ENCODE measurements around the gene PTCSC3.
"Not testable (repeated sequence)": the region's sequence is repeated elsewhere in the genome, so short reads cannot be mapped to it uniquely, and the experiment has no call there.

PTCSC3 gene

DNA sequence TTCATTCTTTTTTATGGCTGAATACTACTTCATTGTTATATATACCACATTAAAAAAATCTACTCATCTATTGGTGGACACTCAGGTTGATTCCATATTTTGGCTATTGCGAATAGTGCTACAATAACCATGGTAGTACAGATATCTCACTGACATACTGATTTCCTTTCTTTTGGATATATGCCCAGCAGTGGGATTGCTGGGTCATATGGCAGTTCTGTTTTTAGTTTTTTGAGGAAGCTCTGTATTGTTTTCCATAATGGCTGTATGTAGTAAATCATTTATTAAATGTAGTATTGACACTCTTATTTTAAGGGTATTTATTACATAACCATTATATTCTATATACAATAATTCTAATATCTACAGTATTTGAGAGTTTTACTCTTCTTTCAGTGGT is 43.7 kb downstream of the PTCSC3 start:
- no peaks in the 10 kb centered on the region for H3K4me1 ChIP-seq (ENCODE audit: control insufficient read depth in 2 of 2, insufficient read depth in 2 of 2, low read length in 2 of 2)
- no peaks in the 10 kb centered on the region for H3K9me3 ChIP-seq (ENCODE audit: control insufficient read depth in 2 of 2, low read length in 2 of 2)
- H3K27ac ChIP-seq (ENCODE audit: low read depth in 2 of 2, low read length in 2 of 2) = no peak overlapping the region
- H3K27me3 ChIP-seq (ENCODE audit: control insufficient read depth in 2 of 2, insufficient read depth in 2 of 2, low read length in 2 of 2) = no peaks in the 10 kb centered on the region
- no peak overlapping the region for H3K9ac ChIP-seq (ENCODE audit: low read depth in 1 of 2, low read length in 2 of 2)
- H3K36me3 ChIP-seq (ENCODE audit: control insufficient read depth in 2 of 2, insufficient read depth in 2 of 2, low read length in 2 of 2) = no peaks in the 10 kb centered on the region
- no peak overlapping the region for H3K4me3 ChIP-seq (ENCODE audit: low read length in 2 of 2)

DNA sequence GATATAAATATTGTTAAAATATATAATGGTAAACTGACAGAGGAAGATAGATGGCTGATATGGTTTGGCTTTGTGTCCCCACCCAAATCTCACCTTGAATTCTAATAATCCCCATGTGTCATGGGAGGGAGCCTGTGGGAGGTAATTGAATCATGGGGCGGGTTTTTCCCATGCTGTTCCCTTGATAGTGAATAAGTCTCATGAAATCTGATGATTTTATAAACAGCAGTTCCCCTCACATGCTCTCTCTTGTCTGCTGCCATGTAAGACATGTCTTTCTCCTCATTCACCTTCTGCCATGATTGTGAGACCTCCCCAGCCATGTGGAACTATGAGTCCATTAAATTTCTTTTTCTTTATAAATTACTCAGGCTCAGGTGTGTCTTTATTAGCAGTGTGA is 46.3 kb downstream of the PTCSC3 start:
- H3K27ac ChIP-seq (ENCODE audit: low read depth in 2 of 2, low read length in 2 of 2) = no peak overlapping the region
- no peaks in the 10 kb centered on the region for H3K36me3 ChIP-seq (ENCODE audit: control insufficient read depth in 2 of 2, insufficient read depth in 2 of 2, low read length in 2 of 2)
- H3K9ac ChIP-seq (ENCODE audit: low read depth in 1 of 2, low read length in 2 of 2) = no peak overlapping the region
- no peaks in the 10 kb centered on the region for H3K4me1 ChIP-seq (ENCODE audit: control insufficient read depth in 2 of 2, insufficient read depth in 2 of 2, low read length in 2 of 2)
- H3K27me3 ChIP-seq (ENCODE audit: control insufficient read depth in 2 of 2, insufficient read depth in 2 of 2, low read length in 2 of 2) = no peaks in the 10 kb centered on the region
- H3K4me3 ChIP-seq (ENCODE audit: low read length in 2 of 2) = no peak overlapping the region
- no peaks in the 10 kb centered on the region for H3K9me3 ChIP-seq (ENCODE audit: control insufficient read depth in 2 of 2, low read length in 2 of 2)

DNA sequence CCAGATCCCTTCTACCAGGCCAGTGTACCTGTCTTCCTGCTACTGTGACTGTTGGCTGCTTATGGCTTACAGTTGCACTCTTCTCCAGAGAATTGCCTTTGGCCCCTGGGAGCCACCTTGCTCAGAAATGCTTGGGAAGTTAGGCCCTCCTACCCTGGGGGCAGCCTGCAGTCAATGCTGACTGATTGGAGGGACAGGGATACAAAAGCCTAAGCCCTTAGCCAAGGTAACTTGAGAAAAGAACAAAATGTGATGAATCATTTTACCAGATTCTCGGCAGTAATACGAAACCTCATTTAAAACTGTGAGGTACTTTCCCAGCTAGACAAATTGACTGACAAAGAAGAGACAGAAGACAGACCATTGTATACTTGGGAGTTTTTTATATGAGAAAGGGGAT is 47.3 kb downstream of the PTCSC3 start:
- no peaks in the 10 kb centered on the region for H3K36me3 ChIP-seq (ENCODE audit: control insufficient read depth in 2 of 2, insufficient read depth in 2 of 2, low read length in 2 of 2)
- no peak overlapping the region for H3K9ac ChIP-seq (ENCODE audit: low read depth in 1 of 2, low read length in 2 of 2)

GRCh38 chr14:36113341-36113740 is 63.2 kb downstream of the PTCSC3 start:
- H3K27me3 ChIP-seq (ENCODE audit: control insufficient read depth in 2 of 2, insufficient read depth in 2 of 2, low read length in 2 of 2) = no peaks in the 10 kb centered on the region

More for the DNA sequence above, 47.3 kb downstream of the PTCSC3 start:
- Histone ChIP-seq H3K4me3 (ENCODE audit: low read length in 2 of 2) (no peak overlapping the region), H3K27me3 (ENCODE audit: control insufficient read depth in 2 of 2, insufficient read depth in 2 of 2, low read length in 2 of 2) (no peaks in the 10 kb centered on the region), H3K27ac (ENCODE audit: low read depth in 2 of 2, low read length in 2 of 2) (no peak overlapping the region), H3K4me1 (ENCODE audit: control insufficient read depth in 2 of 2, insufficient read depth in 2 of 2, low read length in 2 of 2) (no peaks in the 10 kb centered on the region), H3K9me3 (ENCODE audit: control insufficient read depth in 2 of 2, low read length in 2 of 2) (no peaks in the 10 kb centered on the region)

GRCh38 chr14:36111822-36112583 is 64.5 kb downstream of the PTCSC3 start:
- Histone ChIP-seq H3K4me1 (ENCODE audit: control insufficient read depth in 2 of 2, insufficient read depth in 2 of 2, low read length in 2 of 2) (no peaks in the 10 kb centered on the region), H3K27ac (ENCODE audit: low read depth in 2 of 2, low read length in 2 of 2) (no peak overlapping the region), H3K9me3 (ENCODE audit: control insufficient read depth in 2 of 2, low read length in 2 of 2) (no peaks in the 10 kb centered on the region), H3K27me3 (ENCODE audit: control insufficient read depth in 2 of 2, insufficient read depth in 2 of 2, low read length in 2 of 2) (no peaks in the 10 kb centered on the region), H3K9ac (ENCODE audit: low read depth in 1 of 2, low read length in 2 of 2) (no peak overlapping the region), H3K36me3 (ENCODE audit: control insufficient read depth in 2 of 2, insufficient read depth in 2 of 2, low read length in 2 of 2) (no peaks in the 10 kb centered on the region), H3K4me3 (ENCODE audit: low read length in 2 of 2) (no peak overlapping the region)

More at GRCh38 chr14:36113341-36113740, 63.2 kb downstream of the PTCSC3 start:
- H3K9me3 ChIP-seq (ENCODE audit: control insufficient read depth in 2 of 2, low read length in 2 of 2) = no peaks in the 10 kb centered on the region
- H3K9ac ChIP-seq (ENCODE audit: low read depth in 1 of 2, low read length in 2 of 2) = no peak overlapping the region
- no peaks in the 10 kb centered on the region for H3K4me1 ChIP-seq (ENCODE audit: control insufficient read depth in 2 of 2, insufficient read depth in 2 of 2, low read length in 2 of 2)
- no peaks in the 10 kb centered on the region for H3K36me3 ChIP-seq (ENCODE audit: control insufficient read depth in 2 of 2, insufficient read depth in 2 of 2, low read length in 2 of 2)
- no peak overlapping the region for H3K27ac ChIP-seq (ENCODE audit: low read depth in 2 of 2, low read length in 2 of 2)
- no peak overlapping the region for H3K4me3 ChIP-seq (ENCODE audit: low read length in 2 of 2)

DNA sequence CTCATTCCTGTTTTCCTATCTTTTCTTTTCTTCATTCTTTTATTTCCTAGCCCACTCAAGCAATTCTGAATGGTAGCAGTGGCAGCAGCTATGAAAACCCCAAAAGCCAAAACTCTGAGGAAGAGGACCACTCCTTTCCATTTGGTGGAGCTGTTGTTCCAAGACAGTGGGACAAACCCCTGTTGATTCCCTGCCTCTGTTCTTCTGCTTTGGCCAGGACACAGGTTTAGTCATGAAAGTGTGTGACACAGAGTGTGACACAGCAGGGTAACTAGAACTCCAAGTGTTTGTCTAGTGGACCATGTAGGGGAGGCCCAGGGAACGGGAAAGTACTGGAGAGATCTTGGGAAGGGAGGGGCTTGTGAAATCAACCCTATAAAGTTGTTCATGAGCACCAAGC is 71.1 kb downstream of the PTCSC3 start:
- H3K27ac ChIP-seq (ENCODE audit: low read depth in 2 of 2, low read length in 2 of 2) = no peak overlapping the region
- no peaks in the 10 kb centered on the region for H3K9me3 ChIP-seq (ENCODE audit: control insufficient read depth in 2 of 2, low read length in 2 of 2)
- H3K27me3 ChIP-seq (ENCODE audit: control insufficient read depth in 2 of 2, insufficient read depth in 2 of 2, low read length in 2 of 2) = no peaks in the 10 kb centered on the region
- no peak overlapping the region for H3K4me3 ChIP-seq (ENCODE audit: low read length in 2 of 2)
- H3K36me3 ChIP-seq (ENCODE audit: control insufficient read depth in 2 of 2, insufficient read depth in 2 of 2, low read length in 2 of 2) = no peaks in the 10 kb centered on the region
- H3K9ac ChIP-seq (ENCODE audit: low read depth in 1 of 2, low read length in 2 of 2) = no peak overlapping the region
- no peaks in the 10 kb centered on the region for H3K4me1 ChIP-seq (ENCODE audit: control insufficient read depth in 2 of 2, insufficient read depth in 2 of 2, low read length in 2 of 2)

DNA sequence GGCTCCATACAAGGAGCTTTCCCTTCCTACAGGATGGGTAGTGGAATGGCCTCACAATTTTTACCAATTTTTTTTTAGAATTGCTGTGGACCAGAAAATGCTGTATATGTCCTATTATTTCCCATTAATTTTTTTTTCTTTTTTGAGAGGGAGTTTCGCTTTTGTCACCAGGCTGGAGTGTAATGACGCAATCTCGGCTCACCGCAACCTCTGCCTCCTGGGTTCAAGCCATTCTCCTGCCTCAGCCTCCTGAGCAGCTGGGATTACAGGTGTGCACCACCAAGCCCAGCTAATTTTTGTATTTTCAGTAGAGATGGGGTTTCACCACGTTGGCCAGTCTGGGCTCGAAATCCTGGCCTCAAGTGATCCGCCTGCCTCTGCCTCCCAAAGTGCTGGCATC is 72.3 kb downstream of the PTCSC3 start:
- not testable (repeated sequence) for H3K27ac ChIP-seq (ENCODE audit: low read depth in 2 of 2, low read length in 2 of 2); H3K4me3 ChIP-seq (ENCODE audit: low read length in 2 of 2); H3K27me3 ChIP-seq (ENCODE audit: control insufficient read depth in 2 of 2, insufficient read depth in 2 of 2, low read length in 2 of 2); H3K4me1 ChIP-seq (ENCODE audit: control insufficient read depth in 2 of 2, insufficient read depth in 2 of 2, low read length in 2 of 2); H3K9ac ChIP-seq (ENCODE audit: low read depth in 1 of 2, low read length in 2 of 2); H3K9me3 ChIP-seq (ENCODE audit: control insufficient read depth in 2 of 2, low read length in 2 of 2); H3K36me3 ChIP-seq (ENCODE audit: control insufficient read depth in 2 of 2, insufficient read depth in 2 of 2, low read length in 2 of 2)

- Histone ChIP-seq H3K27ac (ENCODE audit: low read depth in 2 of 2, low read length in 2 of 2) (no peak overlapping the region), H3K27me3 (ENCODE audit: control insufficient read depth in 2 of 2, insufficient read depth in 2 of 2, low read length in 2 of 2) (no peaks in the 10 kb centered on the region), H3K4me1 (ENCODE audit: control insufficient read depth in 2 of 2, insufficient read depth in 2 of 2, low read length in 2 of 2) (no peaks in the 10 kb centered on the region), H3K4me3 (ENCODE audit: low read length in 2 of 2) (no peak overlapping the region), H3K36me3 (ENCODE audit: control insufficient read depth in 2 of 2, insufficient read depth in 2 of 2, low read length in 2 of 2) (no peaks in the 10 kb centered on the region), H3K9ac (ENCODE audit: low read depth in 1 of 2, low read length in 2 of 2) (no peak overlapping the region), H3K9me3 (ENCODE audit: control insufficient read depth in 2 of 2, low read length in 2 of 2) (no peaks in the 10 kb centered on the region)
These were observed 76.9 kb downstream of the PTCSC3 start for GRCh38 chr14:36099619-36100018.

DNA sequence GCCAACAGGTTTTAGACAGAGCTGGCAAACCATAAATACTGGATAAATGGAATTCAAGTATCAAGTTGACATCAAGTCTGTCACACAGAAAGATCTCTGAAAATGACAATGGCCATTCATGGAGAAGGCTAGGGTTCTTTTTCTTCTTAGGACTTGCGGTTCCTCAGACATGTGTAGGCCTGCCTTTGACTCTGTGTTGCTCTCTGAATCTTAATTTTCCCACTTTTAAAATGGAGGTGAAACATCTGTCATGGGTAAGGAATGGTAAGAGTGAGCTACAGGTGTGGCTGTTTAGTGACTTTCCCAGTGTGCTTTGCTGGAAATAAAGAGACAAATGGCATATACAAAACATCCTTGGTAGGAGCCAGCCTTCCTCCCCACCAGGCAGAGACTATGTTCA is 79.2 kb downstream of the PTCSC3 start:
- H3K27ac ChIP-seq (ENCODE audit: low read depth in 2 of 2, low read length in 2 of 2) = no peak overlapping the region
- H3K9me3 ChIP-seq (ENCODE audit: control insufficient read depth in 2 of 2, low read length in 2 of 2) = no peaks in the 10 kb centered on the region
- H3K4me1 ChIP-seq (ENCODE audit: control insufficient read depth in 2 of 2, insufficient read depth in 2 of 2, low read length in 2 of 2) = no peaks in the 10 kb centered on the region
- H3K36me3 ChIP-seq (ENCODE audit: control insufficient read depth in 2 of 2, insufficient read depth in 2 of 2, low read length in 2 of 2) = no peaks in the 10 kb centered on the region
- no peaks in the 10 kb centered on the region for H3K27me3 ChIP-seq (ENCODE audit: control insufficient read depth in 2 of 2, insufficient read depth in 2 of 2, low read length in 2 of 2)
- H3K9ac ChIP-seq (ENCODE audit: low read depth in 1 of 2, low read length in 2 of 2) = no peak overlapping the region
- H3K4me3 ChIP-seq (ENCODE audit: low read length in 2 of 2) = no peak overlapping the region

GRCh38 chr14:36096090-36096489 is 80.4 kb downstream of the PTCSC3 start:
- no peak overlapping the region for H3K9ac ChIP-seq (ENCODE audit: low read depth in 1 of 2, low read length in 2 of 2)
- H3K27me3 ChIP-seq (ENCODE audit: control insufficient read depth in 2 of 2, insufficient read depth in 2 of 2, low read length in 2 of 2) = no peaks in the 10 kb centered on the region
- H3K4me3 ChIP-seq (ENCODE audit: low read length in 2 of 2) = no peak overlapping the region
- H3K4me1 ChIP-seq (ENCODE audit: control insufficient read depth in 2 of 2, insufficient read depth in 2 of 2, low read length in 2 of 2) = no peaks in the 10 kb centered on the region
- no peaks in the 10 kb centered on the region for H3K36me3 ChIP-seq (ENCODE audit: control insufficient read depth in 2 of 2, insufficient read depth in 2 of 2, low read length in 2 of 2)
- H3K9me3 ChIP-seq (ENCODE audit: control insufficient read depth in 2 of 2, low read length in 2 of 2) = no peaks in the 10 kb centered on the region
- no peak overlapping the region for H3K27ac ChIP-seq (ENCODE audit: low read depth in 2 of 2, low read length in 2 of 2)

Data from mucosa of rectum (tissue), 2 donors.